Fibroblast of lung (primary cell): ENCODE measurements around the gene FRAT1. TPM values are rescaled to one million over a fixed set of nuclear protein-coding genes. Genes with fewer than 3 reads are reported as not detected.

ENCODE experiments used
- DNase-seq, 2 donors: peaks; one replicate each; pipeline versions ENCODE4 v3.0.0 to v3.0.0-alpha.2; 2010; ENCODE audit warnings: low read depth in 2 of 2
- H2AFZ ChIP-seq: 2 replicates; pipeline ENCODE4 v1.5.1; 2012; ENCODE audit warnings: low read length, control low read depth, inconsistent platforms
- H3K27ac ChIP-seq: 2 replicates; pipeline ENCODE4 v1.5.1; 2011; ENCODE audit warnings: low read length, control low read depth; ENCODE audit not compliant: insufficient read depth
- H3K27me3 ChIP-seq: 2 replicates; pipeline ENCODE4 v1.5.1; 2011; ENCODE audit warnings: mild to moderate bottlenecking, low read length; ENCODE audit not compliant: control insufficient read depth, insufficient read depth
- H3K36me3 ChIP-seq: 2 replicates; pipeline ENCODE4 v1.5.1; 2011; ENCODE audit warnings: low read length; ENCODE audit not compliant: control insufficient read depth, insufficient read depth
- H3K4me1 ChIP-seq: 2 replicates; pipeline ENCODE4 v1.5.1; 2011; ENCODE audit warnings: low read length; ENCODE audit not compliant: control insufficient read depth, insufficient read depth; ENCODE audit errors: extremely low read depth
- H3K4me2 ChIP-seq: 2 replicates; pipeline ENCODE4 v1.5.1; 2011; ENCODE audit warnings: low read length, control low read depth; ENCODE audit not compliant: insufficient read depth; ENCODE audit errors: extremely low read depth
- H3K4me3 ChIP-seq, 4 experiments: fragments of 200-600 bp in 1 of 4; sonication (generic) in 1 of 4; replicated peaks in 1 of 4; 2 replicates each; pipeline ENCODE4 v1.5.1; 2011 to 2016; ENCODE audit warnings: low read length in 4 of 4, low read depth in 3 of 4, mild to moderate bottlenecking in 3 of 4, control low read depth in 2 of 4, inconsistent platforms in 1 of 4, mixed read lengths in 1 of 4; ENCODE audit not compliant: insufficient read depth in 1 of 4; ENCODE audit errors: control extremely low read depth in 1 of 4
- H3K79me2 ChIP-seq: 2 replicates; pipeline ENCODE4 v1.5.1; 2012; ENCODE audit warnings: mild to moderate bottlenecking, low read length, inconsistent platforms; ENCODE audit not compliant: control insufficient read depth, insufficient read depth
- H3K9ac ChIP-seq: 2 replicates; pipeline ENCODE4 v1.5.1; 2011; ENCODE audit warnings: mild to moderate bottlenecking, low read length, control low read depth; ENCODE audit not compliant: insufficient read depth
- H3K9me3 ChIP-seq: 2 replicates; pipeline ENCODE4 v1.5.1; 2012; ENCODE audit warnings: low read depth, low read length; ENCODE audit not compliant: control insufficient read depth, insufficient read depth
- H4K20me1 ChIP-seq: 2 replicates; pipeline ENCODE4 v1.5.1; 2011; ENCODE audit warnings: low read length; ENCODE audit not compliant: control insufficient read depth, insufficient read depth; ENCODE audit errors: extremely low read depth
- EZH2 ChIP-seq: IDR thresholded peaks from 2 replicates; pipeline ENCODE4 v1.5.1; 2012; ENCODE audit warnings: low read length, control low read depth, mild to moderate bottlenecking; ENCODE audit errors: missing control alignments
- polyA plus RNA-seq, 2 donors: library from polyadenylated mRNA; depleted of rRNA in 1 of 2; stranded (reverse) in 1 of 2; unstranded in 1 of 2; fragments of >200 nt; gene quantifications; 2 replicates each; pipeline ENCODE4 v1.2.1, GENCODE V29; 2011 to 2012; ENCODE audit warnings: missing spikeins in 1 of 2
- total RNA-seq: library from RNA; depleted of rRNA; stranded (reverse); fragments of >200 nt; gene quantifications from 2 replicates; pipeline ENCODE4 v1.2.1, GENCODE V29; 2014
- TF ChIP-seq, protein P1 (sequence below), 2 donors: IDR thresholded peaks in 1 of 2; conservative IDR thresholded peaks in 1 of 2; 1 replicate in 1 of 2; 2 replicates in 1 of 2; pipeline ENCODE4 v1.5.1; 2011 to 2012; ENCODE audit warnings: low read length in 2 of 2, control low read depth in 1 of 2, inconsistent platforms in 1 of 2, low read depth in 1 of 2, mild to moderate bottlenecking in 1 of 2

FRAT1 gene
- total and polyA plus RNA-seq, 2 donors (not counting 1 experiment from before 2014, with no cell fraction given) = 0.48 to 2.8 TPM

DNA sequence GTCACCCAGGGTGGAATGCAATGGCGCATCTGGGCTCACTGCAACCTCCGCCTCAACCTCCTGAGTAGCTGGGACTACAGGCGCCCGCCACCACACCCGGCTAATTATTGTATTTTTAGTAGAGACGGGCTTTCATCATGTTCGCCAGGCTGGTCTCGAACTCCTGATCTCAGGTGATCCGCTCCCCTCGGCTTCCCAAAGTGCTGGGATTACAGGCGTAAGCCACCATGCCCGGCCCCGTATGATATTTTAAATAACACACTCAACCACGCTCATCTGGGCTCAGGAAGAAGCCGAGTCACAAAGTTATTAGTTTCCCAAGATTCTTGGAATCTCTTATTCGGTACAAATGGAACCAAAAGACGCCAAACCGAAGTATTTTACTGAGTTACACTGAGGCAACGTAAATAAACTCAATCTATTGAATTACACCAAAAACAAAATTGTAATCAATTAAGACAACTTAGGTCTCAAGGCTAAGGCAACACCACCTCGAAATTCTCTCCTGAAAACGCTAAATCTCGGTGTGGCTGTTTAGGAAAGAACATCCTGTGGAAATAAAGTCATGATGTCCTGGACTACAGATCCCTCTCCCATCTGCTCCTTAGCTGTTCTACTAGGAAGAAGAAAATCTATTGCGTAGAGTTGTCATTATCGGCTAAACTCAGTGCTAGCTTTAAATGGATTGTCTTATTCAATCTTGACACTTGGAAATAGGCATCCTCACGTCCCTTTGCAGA, 27.5 kb upstream of the FRAT1 start:
- Histone ChIP-seq H2AFZ (peak overlapping the region; percentile 72), H4K20me1 (no peaks in the 10 kb centered on the region), H3K27me3 (no peaks in the 10 kb centered on the region), H3K4me2 (peak overlapping the region; percentile 73), H3K9ac (peak overlapping the region; percentile 82), H3K79me2 (peaks cover 17% of the 10 kb centered on the region), H3K27ac (peak overlapping the region; percentile 91), H3K9me3 (no peaks in the 10 kb centered on the region), H3K36me3 (no peaks in the 10 kb centered on the region), H3K4me1 (no peaks in the 10 kb centered on the region), H3K4me3 (peak overlapping the region; percentile 59 to 71 (median 71))
- TF ChIP-seq, protein P1, sequence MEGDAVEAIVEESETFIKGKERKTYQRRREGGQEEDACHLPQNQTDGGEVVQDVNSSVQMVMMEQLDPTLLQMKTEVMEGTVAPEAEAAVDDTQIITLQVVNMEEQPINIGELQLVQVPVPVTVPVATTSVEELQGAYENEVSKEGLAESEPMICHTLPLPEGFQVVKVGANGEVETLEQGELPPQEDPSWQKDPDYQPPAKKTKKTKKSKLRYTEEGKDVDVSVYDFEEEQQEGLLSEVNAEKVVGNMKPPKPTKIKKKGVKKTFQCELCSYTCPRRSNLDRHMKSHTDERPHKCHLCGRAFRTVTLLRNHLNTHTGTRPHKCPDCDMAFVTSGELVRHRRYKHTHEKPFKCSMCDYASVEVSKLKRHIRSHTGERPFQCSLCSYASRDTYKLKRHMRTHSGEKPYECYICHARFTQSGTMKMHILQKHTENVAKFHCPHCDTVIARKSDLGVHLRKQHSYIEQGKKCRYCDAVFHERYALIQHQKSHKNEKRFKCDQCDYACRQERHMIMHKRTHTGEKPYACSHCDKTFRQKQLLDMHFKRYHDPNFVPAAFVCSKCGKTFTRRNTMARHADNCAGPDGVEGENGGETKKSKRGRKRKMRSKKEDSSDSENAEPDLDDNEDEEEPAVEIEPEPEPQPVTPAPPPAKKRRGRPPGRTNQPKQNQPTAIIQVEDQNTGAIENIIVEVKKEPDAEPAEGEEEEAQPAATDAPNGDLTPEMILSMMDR (conservative IDR thresholded peaks at IDR 0.05 in 1 of 2, IDR thresholded peaks at IDR 0.05 in 1 of 2; ENCODE audit: low read depth in 1 of 2, low read length in 2 of 2) = no peak
- TF ChIP-seq EZH2 = no peak
- DNase-seq = no peak

DNA sequence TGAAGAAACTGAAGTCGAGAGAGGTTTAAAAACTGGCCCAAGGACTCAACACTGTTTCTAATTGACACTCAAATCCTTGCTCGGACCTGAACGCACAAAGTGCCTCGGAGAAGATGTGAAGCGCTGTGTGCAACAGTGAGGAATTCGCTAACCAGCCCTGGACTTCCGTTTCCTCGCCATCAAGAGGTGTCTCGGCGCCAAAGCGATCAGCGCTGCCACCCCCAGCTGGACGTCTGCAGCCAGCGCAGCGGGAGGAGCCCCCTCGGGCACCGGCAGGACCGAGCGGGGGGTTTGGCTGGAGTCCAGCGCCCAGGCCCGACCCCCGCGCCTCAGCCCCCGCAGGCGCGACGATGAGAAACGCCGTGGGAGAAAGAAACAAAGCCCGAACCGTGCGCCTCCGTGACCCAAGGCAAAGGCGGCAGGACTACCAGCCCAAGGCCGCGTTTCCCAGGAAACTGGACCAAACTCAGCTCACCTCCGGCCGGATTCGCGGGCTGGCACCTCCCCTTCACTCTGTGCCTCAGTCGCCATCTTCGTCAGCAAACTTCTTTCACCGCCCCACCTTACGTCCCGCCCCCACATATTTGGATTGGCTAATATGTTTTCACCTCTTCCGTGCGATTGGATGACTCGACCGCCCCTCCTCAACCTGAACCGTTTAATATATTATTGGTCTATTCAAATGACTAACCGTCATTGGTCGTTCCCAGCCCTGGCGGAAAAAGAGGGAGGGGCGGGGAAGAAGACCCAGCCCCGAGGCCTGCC, 26.8 kb upstream of the FRAT1 start, which contains the start of gene ARHGAP19:
Gene ARHGAP19, minus strand, starts transcription at position 541 of the 765 bp plus-strand sequence. Its CDS starts 10 bp downstream, at position 531.
- Histone ChIP-seq H4K20me1 (no peaks in the 10 kb centered on the region), H3K27ac (peak within 1 kb of the TSS; percentile 91), H3K4me2 (peak within 1 kb of the TSS; percentile 73), H3K36me3 (no peaks in the 10 kb centered on the region), H3K4me3 (peak within 1 kb of the TSS; percentile 59 to 71 (median 71)), H3K27me3 (no peaks in the 10 kb centered on the region), H3K79me2 (peaks cover 17% of the 10 kb centered on the region), H3K9me3 (no peaks in the 10 kb centered on the region), H3K4me1 (no peaks in the 10 kb centered on the region), H3K9ac (peak within 1 kb of the TSS; percentile 82), H2AFZ (peak within 1 kb of the TSS; percentile 72)
- TF ChIP-seq EZH2 = no peak
- TF ChIP-seq, protein P1 (conservative IDR thresholded peaks at IDR 0.05 in 1 of 2, IDR thresholded peaks at IDR 0.05 in 1 of 2; ENCODE audit: low read depth in 1 of 2, low read length in 2 of 2) = peak in 1 of 2 donors; percentile 19
- peak; percentile 98 for DNase-seq

DNA sequence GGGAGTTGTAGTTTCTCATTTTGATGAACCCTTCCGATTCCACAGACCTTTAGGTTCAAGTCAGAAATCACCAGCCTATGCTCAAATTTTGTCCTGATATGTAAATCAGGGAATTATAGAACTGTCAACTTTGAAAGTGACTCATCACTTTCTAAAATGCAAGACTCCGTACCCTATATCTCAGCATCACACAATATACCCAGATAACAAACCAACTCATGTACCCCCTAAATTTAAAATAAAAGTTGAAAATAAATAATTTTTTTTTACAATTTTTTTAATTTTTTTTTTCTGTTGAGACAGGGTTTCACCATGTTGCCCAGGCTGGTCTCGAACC, 26.2 kb upstream of the FRAT1 start:
- Histone ChIP-seq H3K27ac (no peak overlapping the region), H3K27me3 (no peaks in the 10 kb centered on the region), H3K4me2 (peak overlapping the region; percentile 7), H3K79me2 (peaks cover 17% of the 10 kb centered on the region), H2AFZ (no peak overlapping the region), H3K4me1 (no peaks in the 10 kb centered on the region), H3K4me3 (peak overlapping the region in 1 of 4 experiments; percentile 10), H3K36me3 (no peaks in the 10 kb centered on the region), H3K9ac (no peak overlapping the region), H3K9me3 (no peaks in the 10 kb centered on the region), H4K20me1 (no peaks in the 10 kb centered on the region)
- DNase-seq = no peak
- no peak for TF ChIP-seq EZH2
- TF ChIP-seq, protein P1 (conservative IDR thresholded peaks at IDR 0.05 in 1 of 2, IDR thresholded peaks at IDR 0.05 in 1 of 2; ENCODE audit: low read depth in 1 of 2, low read length in 2 of 2) = no peak
